Endometrium (tissue), 2 donors: Measurements from ENCODE around the gene TPRG1L.

Experiments
- FAIRE-seq: peaks from 2 replicates; lab custom pipeline; 2012; peaks lifted over from hg19 to GRCh38; lab: Jason Lieb, UNC
- donor health status: control.
- donor health status: control.

The TPRG1L gene

DNA sequence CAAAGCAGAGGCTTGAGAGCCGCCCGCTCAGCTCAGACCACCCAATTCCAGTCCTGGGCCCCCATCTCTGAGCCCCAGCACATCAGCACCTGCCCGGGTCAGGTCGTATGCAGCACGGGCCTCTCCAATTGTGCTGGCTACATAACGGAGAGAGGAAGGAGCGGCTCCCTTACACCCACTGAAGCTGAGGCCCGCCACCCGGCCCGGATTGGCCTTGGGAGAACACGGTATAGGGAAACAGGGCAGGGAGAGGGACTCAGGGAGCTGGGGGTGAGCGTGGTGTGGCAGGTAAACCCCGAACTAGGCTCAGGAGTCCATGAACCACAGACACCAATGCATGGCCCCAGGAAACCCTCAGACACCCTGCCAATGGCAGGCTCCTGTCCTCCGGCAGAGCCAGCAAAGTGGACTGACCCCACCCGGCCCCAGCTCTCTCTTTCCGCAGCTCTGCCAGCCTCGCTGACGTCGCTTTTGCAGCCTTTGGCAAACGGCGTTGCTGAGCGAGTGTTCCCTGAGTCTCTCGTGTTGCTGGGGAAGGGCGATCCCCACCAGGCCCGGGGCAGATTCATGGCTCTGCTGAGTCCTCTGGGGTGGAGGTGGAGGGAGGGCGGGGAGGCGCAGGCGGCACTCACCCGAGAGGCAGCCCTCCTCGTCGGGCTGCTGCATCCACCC is 30.0 kb upstream of the TPRG1L start:
- no peak for FAIRE-seq

DNA sequence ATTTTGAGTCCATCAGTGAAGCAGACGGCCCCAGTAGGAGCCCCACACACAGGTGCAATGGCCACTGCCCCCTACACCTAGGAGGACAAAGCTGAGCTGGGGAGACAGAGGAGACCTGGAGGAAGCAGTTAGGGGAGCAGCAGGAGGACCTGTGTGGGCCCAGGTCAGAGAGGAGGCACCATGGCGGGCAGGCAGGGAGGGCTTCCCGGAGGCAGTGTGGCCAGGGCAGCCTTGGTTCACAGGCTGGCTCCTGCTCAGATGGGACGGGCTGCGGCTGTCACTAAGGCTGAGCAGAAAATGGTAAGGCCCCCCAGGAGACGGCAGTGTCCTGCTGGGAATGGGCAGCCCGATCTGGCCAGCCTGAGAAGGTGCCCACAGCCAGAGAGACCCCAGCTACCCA is 28.9 kb upstream of the TPRG1L start:
- no peak for FAIRE-seq

DNA sequence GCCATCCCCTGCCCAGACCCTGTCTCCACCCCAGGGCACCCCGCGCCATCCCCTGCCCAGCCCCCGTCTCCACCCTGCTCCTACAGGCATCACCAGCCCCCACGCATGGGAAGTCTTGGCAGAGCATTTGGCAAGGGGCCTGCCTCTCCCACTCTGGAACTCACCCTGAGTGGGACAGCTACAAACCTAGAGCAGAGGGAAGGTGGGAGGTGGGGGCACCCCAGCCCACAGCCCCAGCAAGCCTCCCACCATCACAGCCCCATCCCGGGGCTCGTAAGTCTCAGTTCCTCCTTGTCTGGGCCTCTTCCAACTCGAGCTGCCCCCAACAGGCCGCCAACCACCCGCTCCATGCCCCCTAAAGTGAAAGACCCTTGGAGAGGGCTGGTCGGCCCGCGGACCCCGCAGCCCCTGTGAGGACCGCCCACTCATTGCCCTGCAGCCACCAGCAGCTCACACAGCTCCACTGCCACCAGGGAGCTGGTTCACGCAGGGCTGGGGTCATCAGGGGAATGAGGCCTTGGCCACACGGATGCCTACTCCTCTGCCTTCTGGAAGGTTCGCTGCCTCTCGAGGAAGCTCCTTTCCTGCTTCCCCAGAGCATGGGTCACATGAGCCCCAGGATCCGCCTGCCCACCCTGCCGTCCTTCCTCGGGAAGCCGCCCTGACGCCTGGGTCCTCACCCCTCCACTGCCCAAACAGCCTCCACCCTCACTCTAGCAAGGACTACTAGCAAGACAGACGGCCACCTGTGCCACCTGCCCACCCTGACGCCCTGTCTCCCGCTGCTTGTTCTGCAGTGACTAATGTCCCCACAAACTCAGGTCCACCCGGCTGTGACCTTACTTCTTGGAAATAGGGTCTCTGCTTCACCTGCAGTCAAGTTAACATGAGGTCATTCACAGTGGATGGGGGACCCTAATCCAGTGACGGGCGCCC is 27.9 kb upstream of the TPRG1L start:
- FAIRE-seq = no peak

DNA sequence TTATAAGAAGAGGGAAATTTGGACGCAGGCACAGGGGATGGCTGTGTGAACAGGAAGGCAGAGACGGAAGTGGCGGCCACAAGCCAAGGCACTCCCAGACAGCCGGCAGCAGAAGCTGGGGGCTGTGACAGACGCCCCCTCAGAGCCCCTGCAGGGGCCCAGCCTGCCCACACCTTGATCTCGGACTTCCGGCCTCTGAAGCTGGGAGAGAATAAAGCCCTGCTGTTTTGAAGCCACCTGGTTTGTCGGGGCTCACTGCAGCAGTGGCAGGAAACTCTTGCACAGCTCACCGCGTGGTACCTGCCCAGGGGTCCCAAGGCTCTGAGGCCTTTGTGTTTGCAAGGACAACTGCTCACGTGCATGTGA is 27.2 kb upstream of the TPRG1L start:
- FAIRE-seq = no peak

DNA sequence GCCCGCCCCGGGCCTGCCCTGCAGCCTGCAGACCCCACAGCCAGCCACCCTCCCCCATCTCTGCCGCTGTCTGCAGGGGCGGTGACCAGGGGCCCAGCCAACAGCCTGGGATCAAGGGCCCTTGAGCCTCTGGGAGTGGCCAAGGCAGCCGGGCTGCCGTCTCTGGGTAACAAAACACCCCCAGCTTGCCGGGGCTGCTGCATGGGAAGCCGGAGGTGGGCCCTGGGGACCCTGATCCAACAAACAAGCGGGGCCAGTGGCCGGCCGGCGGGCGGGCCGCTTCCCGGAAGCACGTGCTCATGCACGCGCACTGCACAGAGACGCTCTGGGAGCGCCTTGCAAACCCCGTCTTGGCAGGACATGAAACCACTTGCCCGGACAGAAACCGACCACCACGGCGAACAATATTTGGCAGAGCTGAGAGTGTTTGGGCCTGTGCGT is 26.7 kb upstream of the TPRG1L start:
- no peak for FAIRE-seq

DNA sequence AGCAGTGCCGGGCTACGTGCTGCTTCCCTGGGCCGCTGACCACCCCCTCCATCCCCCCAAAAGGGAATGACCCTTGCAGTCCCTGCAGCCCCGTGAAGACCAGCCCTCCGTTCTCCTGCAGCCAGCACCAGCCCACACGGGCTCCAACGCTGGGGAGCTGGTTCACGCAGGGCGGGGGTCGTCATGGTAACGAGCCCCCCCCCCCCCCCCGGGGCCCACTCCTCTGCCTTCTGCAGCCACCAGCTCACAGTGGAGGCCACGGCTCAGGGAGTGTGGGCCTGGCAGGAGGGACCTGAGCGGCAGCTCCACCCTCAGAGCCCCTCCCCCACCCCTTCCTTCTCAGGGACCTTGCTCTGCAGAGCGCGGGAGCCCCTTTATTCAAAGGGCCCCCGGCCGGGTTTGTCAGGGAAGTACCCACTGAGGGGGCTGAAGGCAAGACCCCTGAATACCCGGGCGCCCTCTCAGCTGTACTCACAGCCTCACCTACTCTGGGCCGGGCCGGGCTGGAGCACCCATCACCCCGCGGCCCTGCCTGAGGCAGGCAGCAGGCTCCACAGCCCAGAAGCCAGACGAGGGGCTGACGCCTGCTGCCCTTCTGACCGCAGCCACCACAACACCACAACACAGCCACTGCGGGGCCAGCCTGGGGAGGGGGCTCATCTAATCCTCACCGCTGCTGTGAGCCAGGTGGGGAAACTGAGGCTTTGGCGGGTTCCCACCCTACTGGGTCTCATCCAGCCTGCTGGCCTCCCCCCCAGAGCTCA is 26.1 kb upstream of the TPRG1L start:
- no peak for FAIRE-seq

DNA sequence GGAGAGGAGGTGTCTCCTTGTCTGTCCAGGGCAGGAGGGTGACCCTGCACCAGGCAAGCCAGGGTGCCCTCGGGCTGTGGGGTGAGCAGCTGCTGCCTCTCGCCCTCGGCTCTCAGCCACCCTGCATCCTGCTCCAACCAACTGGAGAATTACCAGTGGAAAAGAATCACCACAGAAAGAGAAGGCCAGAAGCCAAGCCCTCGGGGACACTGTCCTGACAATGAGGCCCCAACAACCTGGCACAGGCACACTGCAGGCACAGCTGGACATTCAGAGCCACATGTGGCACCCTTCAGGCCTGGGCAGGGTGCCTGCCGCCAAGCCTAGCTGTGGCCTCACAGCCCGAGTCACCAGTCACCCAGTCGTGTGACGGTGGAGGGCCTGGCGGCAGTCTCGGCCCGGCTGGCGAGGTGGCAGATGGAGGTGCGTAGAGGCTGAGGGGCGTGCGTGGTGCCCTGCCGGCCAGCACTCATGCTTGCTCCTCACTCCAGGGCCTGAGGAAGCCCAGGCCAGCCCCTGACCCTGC is 25.5 kb upstream of the TPRG1L start:
- no peak for FAIRE-seq

DNA sequence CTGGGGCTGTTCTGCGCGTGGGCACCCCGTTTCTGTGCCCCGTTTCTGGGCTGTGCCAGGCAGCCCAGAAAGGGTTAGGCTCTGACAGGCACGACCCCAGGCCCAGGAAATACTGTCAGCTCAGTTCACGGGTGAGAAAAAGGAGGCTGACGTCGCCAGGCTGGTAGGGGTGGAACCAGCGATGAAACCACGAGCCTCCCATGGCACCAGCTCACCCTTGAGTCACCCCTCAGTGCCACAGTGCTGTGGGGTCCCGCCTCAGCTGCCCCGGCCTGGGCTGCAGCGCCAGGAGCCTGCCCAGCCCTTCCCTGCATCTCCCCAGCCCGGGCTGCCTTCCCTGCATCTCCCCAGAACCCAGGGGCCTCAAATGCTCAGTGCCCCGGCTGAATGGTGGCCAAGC is 25.0 kb upstream of the TPRG1L start:
- no peak for FAIRE-seq

DNA sequence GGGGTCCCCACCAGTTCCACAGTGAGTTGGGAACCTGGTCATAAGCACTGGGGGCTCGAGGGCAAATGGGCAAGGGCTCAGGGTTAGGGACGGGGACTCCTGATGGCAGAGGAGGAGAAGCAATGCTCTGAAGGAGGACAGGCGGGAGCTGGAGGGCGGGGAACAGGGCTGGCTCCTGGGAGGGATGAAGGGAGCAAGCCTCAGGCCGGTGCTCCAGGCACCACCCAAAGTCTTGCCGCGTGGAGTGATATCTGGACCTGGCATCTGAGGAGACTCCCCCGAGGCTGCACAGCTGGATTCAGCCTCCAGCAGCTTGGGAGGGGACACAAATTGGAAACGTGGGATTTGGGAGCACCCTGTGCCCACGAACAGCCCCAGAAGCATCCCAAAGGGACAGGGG is 24.5 kb upstream of the TPRG1L start:
- FAIRE-seq = no peak

DNA sequence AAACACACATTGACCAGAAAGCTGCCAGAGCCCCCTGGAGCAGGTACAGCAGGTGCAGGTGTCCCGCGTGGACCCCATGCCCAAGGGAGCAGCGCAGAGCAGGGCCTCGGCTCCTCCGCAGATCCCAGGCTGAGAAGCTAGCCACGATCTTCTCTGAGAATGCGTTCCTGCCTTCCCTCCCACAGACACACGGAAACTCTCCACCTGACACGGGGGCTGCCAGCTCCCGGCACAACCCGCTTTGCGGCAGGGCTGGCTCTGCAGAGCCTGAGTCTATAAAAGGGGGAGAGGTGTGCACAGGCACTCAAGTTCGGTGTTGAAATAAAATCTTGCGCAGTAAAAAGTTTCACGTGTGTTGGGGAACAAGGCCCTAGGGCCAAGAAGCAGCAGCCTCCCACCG is 23.1 kb upstream of the TPRG1L start:
- no peak for FAIRE-seq

DNA sequence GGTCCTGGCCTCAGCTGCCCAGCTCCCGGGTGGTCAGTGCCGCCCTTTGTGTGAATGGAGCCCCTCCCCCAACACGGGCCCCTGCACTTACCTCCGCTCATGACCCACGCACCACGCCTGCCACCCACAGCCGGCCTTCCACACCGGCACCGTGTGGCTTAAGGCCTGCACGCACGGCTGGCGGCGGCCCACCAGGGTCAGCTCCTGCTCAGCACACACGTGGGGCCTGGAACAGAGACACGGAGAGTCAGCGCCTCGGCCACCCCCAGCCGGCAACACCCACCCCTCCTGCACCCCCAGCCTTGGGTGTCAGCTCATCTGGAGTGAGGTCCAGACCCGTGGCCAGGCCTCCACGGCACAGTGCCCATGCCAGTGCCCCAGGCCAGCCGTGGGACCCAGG is 22.4 kb upstream of the TPRG1L start:
- FAIRE-seq = no peak

DNA sequence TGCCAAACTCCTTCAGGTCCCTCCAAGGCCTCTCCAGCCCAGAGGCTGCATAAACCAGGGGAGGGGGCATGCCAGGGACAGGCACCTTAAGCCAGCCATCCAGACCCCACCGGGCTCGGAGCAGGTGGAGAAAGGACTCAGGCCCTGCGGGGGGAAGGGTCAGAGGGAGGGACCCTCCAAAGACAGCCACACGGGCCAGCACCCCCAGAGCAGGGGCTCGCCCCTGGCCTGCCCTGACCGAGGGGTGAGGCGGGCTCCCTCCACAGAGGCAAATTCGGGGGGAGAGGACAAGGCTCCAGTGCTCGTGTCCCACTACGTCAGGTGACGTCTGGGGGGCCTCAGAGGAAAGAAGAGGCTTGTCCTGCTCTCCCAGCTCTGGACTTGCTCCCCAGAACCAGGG is 21.7 kb upstream of the TPRG1L start:
- no peak for FAIRE-seq

DNA sequence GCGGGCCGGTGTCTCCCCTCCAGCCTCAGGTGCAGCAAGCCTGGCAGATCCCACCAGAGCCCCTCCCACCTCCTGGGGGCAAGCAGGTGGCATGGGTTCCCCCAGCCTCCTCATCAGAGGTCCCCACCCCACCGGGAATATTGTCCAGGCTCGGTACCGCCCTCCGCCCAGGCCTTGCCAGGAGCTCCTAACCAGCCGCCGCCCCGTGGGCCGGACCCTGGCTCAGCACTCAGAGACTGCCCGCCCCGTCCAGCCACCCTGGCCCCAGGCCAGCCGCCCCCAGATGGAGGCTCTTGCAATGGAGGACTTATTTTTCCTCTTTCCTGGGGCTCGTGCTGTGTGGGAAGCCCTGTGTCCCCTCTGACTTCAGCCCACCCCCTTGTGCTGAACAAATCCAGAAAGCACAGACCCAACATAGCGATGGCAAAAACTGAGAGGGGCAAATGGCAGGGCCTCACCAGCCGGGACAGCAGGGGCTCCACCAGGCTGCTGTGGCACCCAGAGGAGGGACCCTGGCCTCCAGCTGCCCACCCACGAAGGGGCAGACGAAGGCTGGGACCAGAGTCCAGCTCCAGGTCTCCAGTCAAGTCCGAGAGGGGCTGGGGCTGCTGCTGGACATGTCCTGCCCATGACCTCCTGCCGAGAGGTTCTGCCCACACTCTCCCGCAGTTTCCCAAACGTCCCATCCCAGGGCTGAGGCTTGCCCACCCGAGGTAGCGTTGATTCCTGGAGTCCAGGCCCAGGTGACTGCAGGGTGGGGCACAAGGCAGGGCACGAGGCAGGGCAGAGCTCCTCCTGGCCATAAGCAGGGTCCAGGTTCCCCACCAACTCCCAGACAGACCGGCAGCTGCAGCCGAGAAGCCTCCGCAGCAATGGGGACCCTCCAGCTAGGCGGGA is 21.0 kb upstream of the TPRG1L start:
- FAIRE-seq = no peak

DNA sequence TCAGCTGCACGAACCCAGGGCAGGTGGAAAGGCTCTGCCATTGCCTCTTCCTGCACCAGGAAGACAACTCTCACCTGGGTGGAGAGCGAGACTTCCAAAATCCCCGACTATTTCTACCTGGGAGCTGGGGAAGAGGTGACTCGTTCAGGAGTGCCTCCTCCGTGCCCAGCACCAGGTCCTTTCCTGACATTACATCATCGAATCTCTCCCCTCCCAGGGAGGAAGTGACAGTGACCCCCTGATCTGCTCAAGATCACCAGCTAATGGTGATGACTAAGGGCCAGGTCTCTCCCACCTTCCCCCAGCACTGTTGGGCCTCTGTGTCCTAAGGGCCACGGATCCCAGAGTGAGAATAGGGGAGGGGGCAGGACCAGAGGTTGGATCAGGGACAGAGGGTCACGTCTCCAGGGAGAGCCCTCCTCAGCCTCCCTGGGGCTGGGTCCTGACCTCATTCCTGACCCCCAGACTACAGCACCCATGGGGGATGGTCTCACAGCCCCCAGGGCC is 20.3 kb upstream of the TPRG1L start:
- FAIRE-seq = no peak

DNA sequence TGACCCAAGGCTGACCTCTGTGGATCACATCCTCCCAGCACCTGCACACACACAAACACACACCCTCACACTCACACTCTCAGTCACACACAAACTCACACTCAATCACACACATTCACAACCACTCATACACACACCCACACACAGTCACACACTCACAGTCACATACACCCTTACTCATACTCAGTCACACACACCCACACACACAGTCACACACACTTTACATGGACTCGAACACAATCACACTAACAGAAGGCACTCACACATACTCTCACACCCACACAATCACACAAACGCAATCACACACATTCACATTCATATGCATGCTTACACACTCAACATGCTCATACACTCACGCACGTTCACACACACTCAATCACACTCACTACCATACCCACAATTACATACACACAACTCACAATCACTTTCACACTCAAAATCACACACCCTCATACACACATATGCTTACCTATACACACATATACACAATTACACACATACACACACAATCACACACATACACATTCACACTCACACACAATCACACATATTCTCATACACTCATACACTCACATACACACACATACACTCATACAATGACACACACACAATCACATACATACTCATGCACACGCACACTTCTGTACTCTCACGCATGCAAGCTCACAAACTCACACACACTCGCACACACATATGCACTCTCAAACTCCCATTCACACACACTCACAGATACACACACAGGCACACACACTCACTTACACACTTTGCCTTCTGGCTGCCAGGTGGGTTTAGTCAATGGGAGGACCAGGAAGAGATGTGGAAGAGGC is 19.6 kb upstream of the TPRG1L start:
- no peak for FAIRE-seq

DNA sequence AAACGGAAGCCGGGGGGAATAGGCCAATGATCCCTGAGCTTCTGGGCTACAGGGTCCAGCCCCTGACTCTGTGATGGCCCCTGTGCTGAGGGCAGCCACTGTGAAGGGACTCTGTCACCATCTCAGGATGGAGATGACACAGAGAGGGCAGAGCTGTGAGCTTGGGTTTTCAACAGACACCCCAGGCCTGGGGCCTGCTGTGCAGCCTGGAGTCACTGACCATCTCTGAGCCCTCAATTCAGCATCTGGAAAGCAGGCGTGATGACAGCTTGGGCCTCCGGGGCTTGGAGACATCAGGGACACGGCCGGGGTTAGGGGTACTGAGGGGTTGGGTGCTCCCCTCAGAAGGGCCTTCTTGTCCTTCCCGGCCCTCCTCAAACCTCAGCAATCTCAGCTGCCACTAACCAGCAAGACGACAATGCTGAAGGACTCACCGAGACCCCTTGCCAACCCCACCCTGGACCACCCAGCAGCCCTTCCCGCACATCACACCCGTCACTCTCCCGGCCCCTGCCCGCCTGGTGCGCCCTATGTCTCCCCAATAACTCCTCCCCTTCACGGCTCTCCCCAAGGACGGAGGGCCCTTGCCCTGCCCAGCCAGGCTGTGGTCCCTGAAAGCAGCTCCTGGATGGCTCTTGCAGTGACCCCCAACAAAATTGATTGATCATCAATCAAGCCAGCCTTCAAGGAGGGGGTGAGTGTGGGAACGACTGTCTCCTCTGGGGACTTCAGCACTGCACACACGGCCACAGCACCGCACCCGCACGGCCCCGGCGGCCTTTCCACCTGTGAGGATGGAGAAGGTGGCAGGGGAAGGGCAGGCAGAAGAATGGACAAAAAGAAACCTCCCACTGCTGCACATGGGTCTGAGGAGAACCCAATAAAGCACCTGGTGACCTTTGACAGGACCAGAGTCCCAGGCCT is 17.8 kb upstream of the TPRG1L start:
- FAIRE-seq = no peak

DNA sequence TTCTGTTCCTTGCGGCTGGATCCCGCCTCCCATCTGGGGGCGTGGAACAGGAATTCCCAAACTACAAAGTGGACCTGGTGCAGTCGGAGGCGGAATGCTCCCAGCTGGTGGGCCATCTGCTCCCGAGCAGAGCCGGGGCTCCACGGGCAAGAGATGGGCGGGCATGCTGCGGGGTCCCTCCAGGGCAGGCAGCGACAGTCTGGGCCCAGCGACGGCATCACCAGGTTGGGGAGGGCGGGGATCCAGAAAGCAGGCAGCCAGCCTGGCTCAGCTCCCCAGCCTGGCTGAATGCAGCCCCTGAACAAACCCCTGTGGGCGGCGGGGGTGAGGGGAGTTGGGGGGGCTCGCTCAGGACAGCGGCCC is 17.1 kb upstream of the TPRG1L start:
- FAIRE-seq = no peak

DNA sequence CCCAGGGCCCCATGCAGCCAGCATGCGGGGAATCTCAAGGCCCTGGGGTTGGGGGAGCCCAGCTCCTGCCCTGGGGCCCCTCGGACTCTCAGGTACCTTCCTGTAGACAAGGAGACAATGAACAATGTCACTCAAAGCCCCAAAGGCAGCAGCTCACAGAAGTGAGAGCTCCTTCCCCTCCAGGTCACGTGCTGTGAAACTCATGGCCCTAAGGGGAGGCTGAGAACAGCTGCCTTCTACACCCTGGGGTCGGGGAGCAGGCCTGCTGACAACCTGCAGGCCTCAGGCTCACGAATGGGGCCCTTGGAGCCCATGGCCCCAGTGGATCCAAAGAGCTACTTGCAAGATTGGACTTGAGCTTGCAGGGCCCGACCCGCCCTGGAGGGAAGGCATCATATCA is 16.7 kb upstream of the TPRG1L start:
- no peak for FAIRE-seq

DNA sequence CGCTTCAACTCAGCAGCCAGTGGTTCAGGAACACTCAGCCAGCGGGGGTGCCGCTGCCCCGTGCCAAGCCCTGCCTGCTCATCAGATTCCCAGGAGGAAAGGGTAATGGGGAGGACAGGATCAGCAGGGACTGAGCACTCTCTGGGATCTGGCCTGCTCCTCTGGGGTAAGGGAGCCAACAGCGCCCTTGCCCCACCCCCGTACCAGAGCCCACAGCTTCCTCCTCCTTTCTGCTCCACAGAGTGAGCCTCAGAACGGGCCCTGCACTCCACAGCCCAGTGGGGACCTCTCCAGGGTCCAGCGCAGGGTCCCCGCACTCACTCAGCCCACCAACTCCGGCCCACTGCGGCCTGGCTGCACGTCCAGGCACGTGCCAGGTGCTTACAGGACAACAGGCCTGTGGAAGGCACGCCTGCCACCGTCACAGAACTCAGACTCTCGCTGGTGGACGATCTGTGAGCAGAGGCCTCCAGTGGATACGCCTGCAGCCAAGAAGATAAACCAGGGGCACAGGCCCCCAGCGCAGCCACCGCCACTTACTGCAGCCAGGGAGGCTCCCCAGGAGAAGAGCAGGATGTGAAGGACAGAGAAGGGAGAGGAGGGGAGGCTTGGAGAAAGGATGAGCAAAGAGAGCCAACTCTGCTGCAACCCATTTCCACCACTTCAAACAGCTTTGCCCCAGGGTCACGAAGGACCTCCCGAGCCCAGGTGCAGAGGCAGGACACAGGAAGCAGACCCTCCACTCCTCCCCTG is 15.6 kb upstream of the TPRG1L start:
- no peak for FAIRE-seq
